ENCODE measurements around the gene SLC9C1. TPM values are rescaled to one million over a fixed set of nuclear protein-coding genes. Genes with fewer than 3 reads are reported as not detected.
A peak's percentile ranks its signal among the peaks of the same experiment; 100 is the strongest.

Gene SLC9C1
- total RNA-seq, 1 donor from 2014 or later: not detected

DNA sequence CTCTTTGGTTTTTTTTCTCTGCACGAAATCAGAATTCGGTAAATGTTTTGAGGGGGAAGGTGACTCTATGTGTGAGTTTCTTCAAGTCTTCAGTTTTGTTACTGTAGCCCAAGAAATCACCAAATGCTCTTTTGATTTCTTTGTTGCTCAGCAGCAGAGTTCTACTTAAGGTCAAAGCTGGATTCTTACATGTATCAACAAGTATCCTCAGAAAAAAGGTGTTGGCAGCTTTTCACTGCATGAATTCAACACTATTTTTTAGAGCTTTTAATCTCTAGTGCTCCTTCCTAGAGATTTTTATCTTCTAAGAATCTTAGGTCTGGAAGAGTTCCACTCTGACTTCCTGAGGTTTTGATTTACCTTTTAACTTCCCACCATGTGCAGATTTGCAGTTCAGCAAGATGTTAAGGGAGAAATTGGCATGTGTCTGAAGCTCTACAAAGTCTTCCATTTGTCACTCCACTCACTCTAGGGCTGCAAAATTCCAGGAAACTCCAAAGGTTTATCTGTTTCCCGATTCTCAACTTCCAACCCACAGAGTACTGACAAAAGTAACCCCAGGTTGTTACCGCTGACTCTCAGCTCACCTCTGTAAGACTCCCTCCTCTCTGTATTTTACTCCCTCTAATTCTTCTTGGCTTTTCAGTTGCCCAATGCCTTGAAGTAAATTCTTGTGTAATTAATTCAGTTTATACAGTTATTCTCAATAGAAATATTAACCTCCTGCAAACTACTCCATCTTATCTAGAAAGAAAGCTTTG lies 25.7 kb upstream of the SLC9C1 start:
- H3K27ac Mint-ChIP-seq (ENCODE audit: unreplicated experiment): no peak overlapping the region
- no peak for DNase-seq
- peaks cover 2% of the 10 kb centered on the region for H3K4me1 Mint-ChIP-seq (ENCODE audit: low read depth, unreplicated experiment)
- H3K9me3 Mint-ChIP-seq (ENCODE audit: unreplicated experiment): peaks cover 2% of the 10 kb centered on the region
- H3K4me3 Mint-ChIP-seq (ENCODE audit: unreplicated experiment): no peak overlapping the region
- TF ChIP-seq, protein P1, sequence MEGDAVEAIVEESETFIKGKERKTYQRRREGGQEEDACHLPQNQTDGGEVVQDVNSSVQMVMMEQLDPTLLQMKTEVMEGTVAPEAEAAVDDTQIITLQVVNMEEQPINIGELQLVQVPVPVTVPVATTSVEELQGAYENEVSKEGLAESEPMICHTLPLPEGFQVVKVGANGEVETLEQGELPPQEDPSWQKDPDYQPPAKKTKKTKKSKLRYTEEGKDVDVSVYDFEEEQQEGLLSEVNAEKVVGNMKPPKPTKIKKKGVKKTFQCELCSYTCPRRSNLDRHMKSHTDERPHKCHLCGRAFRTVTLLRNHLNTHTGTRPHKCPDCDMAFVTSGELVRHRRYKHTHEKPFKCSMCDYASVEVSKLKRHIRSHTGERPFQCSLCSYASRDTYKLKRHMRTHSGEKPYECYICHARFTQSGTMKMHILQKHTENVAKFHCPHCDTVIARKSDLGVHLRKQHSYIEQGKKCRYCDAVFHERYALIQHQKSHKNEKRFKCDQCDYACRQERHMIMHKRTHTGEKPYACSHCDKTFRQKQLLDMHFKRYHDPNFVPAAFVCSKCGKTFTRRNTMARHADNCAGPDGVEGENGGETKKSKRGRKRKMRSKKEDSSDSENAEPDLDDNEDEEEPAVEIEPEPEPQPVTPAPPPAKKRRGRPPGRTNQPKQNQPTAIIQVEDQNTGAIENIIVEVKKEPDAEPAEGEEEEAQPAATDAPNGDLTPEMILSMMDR (IDR thresholded peaks at IDR 0.05; ENCODE audit: partially characterized antibody, unreplicated experiment): no peak
- H3K27me3 Mint-ChIP-seq (ENCODE audit: unreplicated experiment): no peaks in the 10 kb centered on the region
- H3K36me3 Mint-ChIP-seq (ENCODE audit: unreplicated experiment): peaks cover 5% of the 10 kb centered on the region

DNA sequence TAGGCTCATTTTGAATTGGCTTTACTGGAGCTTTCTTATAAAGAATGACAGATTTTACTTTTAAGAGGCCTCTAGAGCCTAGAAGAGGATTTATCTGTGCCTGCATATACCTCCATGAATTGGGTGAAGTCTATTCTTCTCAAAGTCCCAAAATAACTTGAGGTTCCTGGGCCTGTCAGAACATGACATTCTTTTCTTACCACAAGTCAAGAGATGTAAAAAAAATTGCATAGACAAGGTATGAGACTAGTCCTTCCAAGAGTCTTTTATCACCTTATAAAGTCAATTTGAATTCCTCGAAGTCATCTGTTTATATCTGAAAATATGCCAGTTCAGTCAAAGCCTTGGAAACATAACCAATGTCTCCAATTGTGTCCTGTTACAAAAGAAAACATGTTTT lies 21.8 kb upstream of the SLC9C1 start:
- H3K36me3 Mint-ChIP-seq (ENCODE audit: unreplicated experiment): peaks cover 5% of the 10 kb centered on the region
- no peak overlapping the region for H3K4me3 Mint-ChIP-seq (ENCODE audit: unreplicated experiment)
- peaks cover 4% of the 10 kb centered on the region for H3K9me3 Mint-ChIP-seq (ENCODE audit: unreplicated experiment)
- no peaks in the 10 kb centered on the region for H3K4me1 Mint-ChIP-seq (ENCODE audit: low read depth, unreplicated experiment)
- peaks cover 2% of the 10 kb centered on the region for H3K27me3 Mint-ChIP-seq (ENCODE audit: unreplicated experiment)
- no peak overlapping the region for H3K27ac Mint-ChIP-seq (ENCODE audit: unreplicated experiment)
- TF ChIP-seq, protein P1 (IDR thresholded peaks at IDR 0.05; ENCODE audit: partially characterized antibody, unreplicated experiment): no peak
- no peak for DNase-seq

DNA sequence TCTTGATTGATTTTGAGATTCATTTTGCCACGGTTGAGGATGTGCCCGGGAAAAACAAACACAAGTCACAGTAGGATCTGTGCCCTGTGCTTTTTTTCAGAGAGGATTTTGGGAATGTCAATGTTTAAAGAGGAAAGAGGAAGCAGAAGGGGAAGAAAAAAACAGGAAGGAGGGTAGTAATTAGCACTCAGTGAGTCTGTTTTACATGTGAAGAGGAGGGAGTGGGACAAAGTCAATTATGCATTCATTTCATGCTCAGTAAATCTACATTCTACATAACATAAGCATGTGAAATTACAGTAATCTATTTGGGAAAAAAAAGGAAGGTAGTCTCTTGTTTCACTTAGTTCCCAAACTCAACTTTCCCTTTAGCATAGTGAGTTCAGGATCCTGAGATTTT lies 20.6 kb upstream of the SLC9C1 start:
- Mint-ChIP-seq H3K9me3 (ENCODE audit: unreplicated experiment) (peaks cover 4% of the 10 kb centered on the region), H3K27me3 (ENCODE audit: unreplicated experiment) (peaks cover 2% of the 10 kb centered on the region), H3K4me1 (ENCODE audit: low read depth, unreplicated experiment) (no peaks in the 10 kb centered on the region), H3K36me3 (ENCODE audit: unreplicated experiment) (peaks cover 5% of the 10 kb centered on the region), H3K27ac (ENCODE audit: unreplicated experiment) (no peak overlapping the region), H3K4me3 (ENCODE audit: unreplicated experiment) (no peak overlapping the region)
- TF ChIP-seq, protein P1 (IDR thresholded peaks at IDR 0.05; ENCODE audit: partially characterized antibody, unreplicated experiment): no peak
- no peak for DNase-seq

DNA sequence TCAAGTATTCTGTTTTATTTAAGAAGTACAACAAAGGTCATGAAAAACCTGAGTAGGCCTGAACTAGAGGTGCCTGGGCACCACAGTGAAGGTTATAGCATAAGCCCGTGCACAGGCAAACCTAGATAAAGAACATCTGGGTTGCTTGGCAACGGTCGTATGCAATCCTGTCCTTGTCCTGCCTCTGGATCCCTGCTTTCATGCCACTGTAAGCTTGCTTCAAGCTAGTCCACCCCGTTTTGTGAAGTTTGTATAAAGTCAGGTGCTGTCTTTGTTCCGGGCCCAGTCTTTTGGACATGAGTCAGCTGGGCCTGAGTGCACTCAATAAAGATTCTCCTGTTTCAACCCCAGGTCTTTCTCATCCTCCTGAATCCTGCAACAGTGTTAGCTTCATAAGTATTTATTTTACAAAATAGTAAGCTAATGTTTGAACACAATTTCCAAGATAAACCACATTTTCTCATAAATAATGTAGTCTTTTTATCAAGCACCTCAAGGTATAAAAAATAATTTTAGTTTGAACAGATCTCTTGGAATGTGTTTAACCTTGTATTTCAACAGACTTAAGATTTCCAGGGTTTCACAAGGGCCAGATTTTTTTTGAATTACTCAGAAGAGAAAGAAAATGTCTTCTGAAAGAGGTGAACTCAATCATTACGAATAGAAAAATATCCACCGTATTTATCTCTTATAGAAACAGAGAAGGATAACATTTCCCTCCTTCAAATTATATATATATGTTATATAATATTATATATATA lies 14.3 kb upstream of the SLC9C1 start:
- Mint-ChIP-seq H3K27me3 (ENCODE audit: unreplicated experiment) (peaks cover 2% of the 10 kb centered on the region), H3K9me3 (ENCODE audit: unreplicated experiment) (no peaks in the 10 kb centered on the region), H3K4me3 (ENCODE audit: unreplicated experiment) (no peak overlapping the region), H3K4me1 (ENCODE audit: low read depth, unreplicated experiment) (peaks cover 2% of the 10 kb centered on the region), H3K36me3 (ENCODE audit: unreplicated experiment) (no peaks in the 10 kb centered on the region), H3K27ac (ENCODE audit: unreplicated experiment) (peak overlapping the region; percentile 34)
- DNase-seq: no peak
- TF ChIP-seq, protein P1 (IDR thresholded peaks at IDR 0.05; ENCODE audit: partially characterized antibody, unreplicated experiment): no peak

DNA sequence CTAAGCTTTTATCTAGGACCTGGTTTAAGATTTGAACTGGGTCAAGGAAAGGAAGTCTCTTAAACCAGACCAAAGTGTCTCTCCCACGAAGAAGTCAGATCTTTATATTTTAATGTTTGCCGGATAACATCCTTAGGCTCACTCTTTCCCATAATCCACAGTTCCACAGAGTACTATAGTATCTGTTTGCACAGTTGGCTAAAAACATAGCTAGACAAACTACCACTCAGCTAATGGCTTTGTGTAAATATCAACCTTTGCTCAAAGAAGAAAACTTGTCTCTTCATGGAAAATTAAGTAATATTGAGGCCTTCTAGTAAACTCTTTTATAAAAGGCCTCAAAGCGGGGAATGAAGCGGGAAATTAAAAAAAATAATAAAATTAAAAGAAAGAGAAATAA lies 13.5 kb upstream of the SLC9C1 start:
- Mint-ChIP-seq H3K36me3 (ENCODE audit: unreplicated experiment) (no peaks in the 10 kb centered on the region), H3K4me1 (ENCODE audit: low read depth, unreplicated experiment) (peaks cover 2% of the 10 kb centered on the region), H3K4me3 (ENCODE audit: unreplicated experiment) (no peak overlapping the region), H3K27me3 (ENCODE audit: unreplicated experiment) (peaks cover under 1% of the 10 kb centered on the region), H3K27ac (ENCODE audit: unreplicated experiment) (no peak overlapping the region), H3K9me3 (ENCODE audit: unreplicated experiment) (no peaks in the 10 kb centered on the region)
- TF ChIP-seq, protein P1 (IDR thresholded peaks at IDR 0.05; ENCODE audit: partially characterized antibody, unreplicated experiment): no peak
- no peak for DNase-seq

All from glutamatergic neuron (in vitro differentiated cells).